NCI-H1092 (cell line): ENCODE measurements around the gene NMD3.

Experiments
- DNase-seq: peaks from one replicate; lab custom pipeline; 2025; lab: John Stamatoyannopoulos, UW

NMD3 gene

DNA sequence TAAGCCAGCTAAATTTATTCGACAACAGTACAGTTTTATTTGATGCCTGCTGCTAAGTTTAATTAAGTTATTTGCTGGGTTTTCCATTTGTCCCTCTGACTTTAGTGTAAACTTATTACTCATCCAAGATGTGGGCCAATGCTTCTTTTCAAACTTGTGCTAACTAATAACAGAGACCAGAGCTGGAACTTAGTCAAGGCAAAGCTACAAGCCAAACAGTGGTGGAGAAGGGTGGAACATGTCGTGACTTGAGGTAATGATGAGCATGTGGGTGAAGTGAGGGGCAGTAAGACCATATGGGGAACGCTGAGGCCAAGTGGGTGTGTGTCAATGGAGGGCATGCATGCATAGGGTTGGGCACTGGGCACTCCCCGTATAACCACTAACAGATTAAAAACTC, 63.9 kb downstream of the NMD3 start:
- DNase-seq: no peak

DNA sequence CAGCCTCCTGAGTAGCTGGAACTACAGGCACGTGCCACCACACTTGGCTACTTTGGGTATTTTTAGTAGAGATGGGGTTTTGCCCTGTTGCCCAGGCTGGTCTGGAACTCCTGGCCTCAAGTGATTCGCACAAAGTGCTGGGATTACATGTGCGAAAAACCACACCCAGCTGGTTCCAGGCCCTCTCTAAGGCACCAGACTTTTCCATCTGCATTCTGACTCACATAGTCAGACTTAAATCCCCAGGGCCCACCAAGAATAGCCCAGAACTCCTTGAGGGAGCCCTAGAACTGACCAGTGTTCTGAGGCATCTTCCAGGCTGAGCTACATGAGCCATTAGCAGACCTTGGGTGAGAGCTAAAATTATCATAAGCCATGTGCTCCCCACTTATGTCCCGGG, 68.1 kb downstream of the NMD3 start:
- DNase-seq: no peak

DNA sequence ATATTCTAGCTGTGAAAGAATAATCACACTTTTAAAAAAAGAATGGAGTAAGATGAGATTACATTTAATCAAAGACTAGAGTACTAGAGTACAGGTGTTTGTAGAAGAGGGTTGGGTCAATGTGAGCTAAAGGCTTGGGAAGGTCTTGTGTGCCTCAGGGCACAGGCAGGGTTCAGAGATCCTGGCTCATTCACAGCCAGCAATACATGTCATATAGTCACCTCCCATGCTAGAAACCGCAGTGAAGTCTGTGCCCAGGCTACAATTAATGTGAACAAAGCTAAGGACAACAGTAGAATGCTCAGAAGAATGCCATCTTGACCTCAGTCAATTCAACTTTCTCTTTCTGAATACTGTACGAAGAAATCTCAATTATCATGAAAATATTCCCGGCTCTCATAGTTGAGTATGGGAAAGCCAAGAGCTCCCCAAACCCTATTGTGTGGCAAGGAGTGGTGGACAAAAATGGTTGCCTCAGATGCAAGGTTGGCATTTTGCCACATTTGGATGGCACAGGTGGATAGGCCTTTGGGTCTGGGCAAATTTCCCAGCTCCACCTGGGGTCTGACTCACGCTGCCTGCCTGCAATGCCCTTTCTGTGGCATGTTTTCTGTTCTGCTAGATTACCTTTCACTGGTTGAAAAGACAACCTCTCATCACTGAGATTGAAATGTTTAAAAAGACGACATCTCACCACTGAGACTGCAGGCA, 70.2 kb downstream of the NMD3 start:
- DNase-seq: peak; percentile 33

DNA sequence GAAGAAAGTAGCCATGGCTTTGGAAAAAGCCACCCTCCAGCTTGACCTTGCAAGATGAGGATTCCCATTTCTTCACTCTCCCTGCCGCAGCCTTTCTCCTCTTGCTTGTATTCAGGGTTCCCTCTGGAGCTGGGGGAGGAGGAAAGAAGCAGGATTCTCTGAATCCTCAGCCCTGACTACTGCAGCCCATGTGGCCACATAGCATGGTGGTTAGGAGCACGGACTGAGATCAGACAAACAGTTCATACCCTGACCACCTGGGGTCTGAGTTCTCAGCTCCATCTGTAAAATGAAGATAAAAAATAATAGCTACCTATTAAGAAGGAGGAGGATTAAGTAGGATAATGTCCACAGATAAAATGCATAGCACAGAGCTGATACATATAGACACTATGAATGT, 72.3 kb downstream of the NMD3 start:
- no peak for DNase-seq

DNA sequence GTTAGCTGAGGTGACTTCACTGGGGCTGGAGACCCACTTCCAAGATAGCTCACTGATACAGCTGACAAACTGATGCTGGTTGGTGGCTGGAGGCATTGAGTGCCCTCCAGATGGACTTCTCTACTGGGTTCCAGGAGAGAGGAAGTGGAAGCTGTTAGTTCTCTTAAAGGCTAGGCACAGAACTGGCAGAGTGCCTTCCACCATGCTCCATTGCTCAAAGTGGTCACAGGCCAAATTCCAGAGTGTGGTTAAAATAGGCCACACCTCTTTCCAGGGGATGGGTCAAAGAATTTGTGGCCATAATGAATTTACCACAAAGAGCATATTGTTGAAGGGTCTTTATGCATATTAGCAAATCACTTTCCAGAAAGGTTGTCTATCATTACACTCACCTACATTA, 74.2 kb downstream of the NMD3 start:
- no peak for DNase-seq

DNA sequence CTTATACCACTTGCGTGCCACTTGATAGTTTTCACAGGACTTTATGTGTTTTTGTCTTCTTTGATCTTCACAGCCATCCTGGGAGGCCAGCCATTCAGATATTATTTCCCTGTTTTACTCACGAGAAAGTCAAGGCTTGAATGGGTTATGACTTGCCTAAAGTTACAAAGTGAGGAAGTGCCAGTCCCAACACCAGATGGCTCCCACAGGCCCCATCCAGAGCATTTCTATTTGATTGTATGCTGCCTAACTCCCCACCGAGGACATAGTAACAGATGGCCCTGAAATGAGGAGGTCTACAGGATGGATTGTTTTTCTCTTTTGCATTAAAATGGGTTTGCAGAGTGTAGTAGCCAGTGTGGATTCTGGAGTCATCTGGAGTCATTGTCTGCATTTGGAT, 75.7 kb downstream of the NMD3 start:
- no peak for DNase-seq
